ENCODE data around the gene KCNB1. TPM values are rescaled to one million over a fixed set of nuclear protein-coding genes. Genes with fewer than 3 reads are reported as not detected.

Gene KCNB1
- total RNA-seq, 1 donor, result under 0.01 TPM

DNA sequence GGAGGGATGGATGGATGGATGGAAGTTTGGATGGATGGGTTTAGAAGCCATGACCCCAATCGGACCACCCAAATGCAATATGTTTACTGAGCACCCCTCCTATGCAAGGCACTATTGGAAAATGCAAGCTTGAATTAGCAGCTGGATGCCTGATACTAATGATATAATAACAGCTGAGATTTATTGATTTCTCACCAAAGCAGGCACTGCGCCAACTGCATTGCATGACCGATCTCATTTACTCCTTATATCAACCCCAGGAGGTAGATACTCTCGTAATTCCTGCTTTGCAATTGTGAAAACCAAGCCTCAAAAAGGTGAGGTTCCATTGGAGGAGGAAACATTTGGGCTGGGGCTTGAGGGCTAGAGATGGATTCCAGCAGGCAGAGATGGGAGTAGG lies 89.7 kb downstream of the KCNB1 start:
- Histone ChIP-seq H3K4me1 (ENCODE audit: insufficient read depth, low read length) (no peaks in the 10 kb centered on the region), H3K4me3 (ENCODE audit: low read length) (no peak overlapping the region), H3K27me3 (ENCODE audit: insufficient read depth, low read length) (no peaks in the 10 kb centered on the region), H3K9me3 (ENCODE audit: low read depth, low read length) (no peaks in the 10 kb centered on the region)

DNA sequence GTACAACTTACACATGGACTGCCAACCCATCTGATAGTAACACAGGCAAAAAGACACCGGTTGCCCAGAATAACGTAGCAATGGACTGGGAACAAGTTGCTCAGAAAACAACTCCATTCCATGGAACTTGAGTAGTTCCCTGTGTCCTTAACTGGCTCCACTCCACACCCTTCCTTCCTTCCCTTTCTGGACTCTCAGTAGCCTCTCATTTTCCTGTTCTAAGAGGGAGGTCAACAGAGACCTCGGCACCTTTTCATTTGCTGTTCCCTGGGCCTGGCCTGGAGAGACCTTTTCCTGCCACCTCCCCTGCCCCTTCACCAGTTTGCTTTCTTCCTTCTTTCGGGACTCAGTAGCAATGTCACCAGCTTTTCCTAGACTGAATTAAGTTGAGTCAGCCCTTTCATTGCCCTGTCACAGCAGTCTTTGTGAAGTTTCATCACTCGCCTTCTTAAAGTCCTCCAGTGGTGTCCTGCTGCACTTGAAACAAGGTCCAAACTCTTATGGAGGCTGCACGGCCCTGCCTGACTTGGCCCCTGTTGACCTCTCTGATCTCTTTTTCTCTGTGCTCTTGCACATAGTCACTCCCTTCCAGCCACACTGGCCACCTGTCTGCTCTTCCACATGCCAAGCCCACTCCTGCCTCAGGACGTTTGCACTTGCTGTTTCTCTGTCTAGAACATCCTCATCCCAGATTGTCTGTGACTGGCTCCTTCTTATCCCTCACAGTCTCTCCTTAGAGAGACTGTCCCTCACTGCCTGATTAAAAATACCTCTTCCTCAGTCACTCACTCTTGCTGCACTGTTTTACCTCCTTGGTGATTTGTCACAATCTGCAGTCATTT lies 90.8 kb downstream of the KCNB1 start:
- Histone ChIP-seq H3K4me3 (ENCODE audit: low read length) (no peak overlapping the region), H3K4me1 (ENCODE audit: insufficient read depth, low read length) (no peaks in the 10 kb centered on the region), H3K27me3 (ENCODE audit: insufficient read depth, low read length) (no peaks in the 10 kb centered on the region), H3K9me3 (ENCODE audit: low read depth, low read length) (no peaks in the 10 kb centered on the region)

DNA sequence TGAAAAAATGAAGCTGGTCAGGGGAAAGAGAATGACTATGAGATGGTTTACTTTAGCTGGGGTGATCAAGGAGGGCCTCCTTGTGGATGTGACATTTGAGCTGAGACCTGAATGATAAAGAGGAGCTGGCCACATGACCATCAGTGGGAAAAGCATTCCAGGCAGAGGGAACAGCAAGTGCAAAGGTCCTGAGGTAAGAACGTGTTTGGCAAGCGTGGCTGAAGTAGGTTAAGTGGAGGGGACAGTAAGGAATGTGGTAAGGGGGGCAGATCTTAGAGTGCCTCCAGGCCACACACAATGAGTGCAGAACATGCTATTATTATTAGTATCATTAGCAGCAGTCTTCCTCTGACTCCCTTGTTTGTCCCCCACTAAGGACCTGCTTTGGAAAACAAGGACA lies 92.6 kb downstream of the KCNB1 start:
- no peaks in the 10 kb centered on the region for H3K4me1 ChIP-seq (ENCODE audit: insufficient read depth, low read length)
- H3K27me3 ChIP-seq (ENCODE audit: insufficient read depth, low read length), result peaks cover 2% of the 10 kb centered on the region
- no peaks in the 10 kb centered on the region for H3K9me3 ChIP-seq (ENCODE audit: low read depth, low read length)
- H3K4me3 ChIP-seq (ENCODE audit: low read length), result no peak overlapping the region

DNA sequence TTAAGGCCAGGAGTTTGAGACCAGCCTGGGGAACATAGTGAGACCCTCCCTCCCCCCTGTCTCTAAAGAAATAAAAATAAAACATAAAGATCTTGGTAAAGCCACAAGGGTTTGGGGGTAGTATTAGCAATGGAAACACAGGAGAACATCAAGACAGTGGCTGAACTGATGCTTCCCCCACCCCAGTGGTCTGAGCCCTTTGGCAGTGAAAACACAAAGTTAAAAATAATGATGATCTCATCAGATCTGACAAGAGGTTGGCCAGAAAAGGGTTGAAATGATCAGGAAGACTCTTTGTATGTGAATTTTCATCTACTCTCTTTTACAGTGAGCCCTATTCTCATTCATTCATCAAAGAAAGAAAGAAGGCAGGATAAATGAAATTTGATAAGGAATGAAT lies 93.7 kb downstream of the KCNB1 start:
- Histone ChIP-seq H3K4me1 (ENCODE audit: insufficient read depth, low read length) (no peaks in the 10 kb centered on the region), H3K4me3 (ENCODE audit: low read length) (no peak overlapping the region), H3K9me3 (ENCODE audit: low read depth, low read length) (no peaks in the 10 kb centered on the region), H3K27me3 (ENCODE audit: insufficient read depth, low read length) (peaks cover 3% of the 10 kb centered on the region)

DNA sequence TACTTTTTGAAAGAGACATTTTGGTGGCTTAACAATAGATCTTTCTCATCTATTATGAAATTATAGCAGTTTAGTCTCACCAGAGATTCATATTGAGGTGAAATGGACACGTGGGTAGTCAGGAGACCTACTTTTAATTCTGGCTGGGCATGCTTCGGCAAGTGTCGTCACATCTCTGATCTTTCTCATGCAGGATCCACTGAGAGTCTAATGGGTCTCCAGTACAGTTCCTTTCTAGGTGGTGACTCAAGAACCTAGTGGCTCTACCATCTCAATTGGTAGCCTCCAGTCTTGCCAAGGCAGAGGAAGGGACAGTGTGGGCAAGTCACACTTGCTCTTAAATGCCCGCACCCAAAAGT lies 94.9 kb downstream of the KCNB1 start:
- H3K4me1 ChIP-seq (ENCODE audit: insufficient read depth, low read length), result no peaks in the 10 kb centered on the region
- H3K4me3 ChIP-seq (ENCODE audit: low read length), result no peak overlapping the region
- peaks cover 3% of the 10 kb centered on the region for H3K27me3 ChIP-seq (ENCODE audit: insufficient read depth, low read length)
- H3K9me3 ChIP-seq (ENCODE audit: low read depth, low read length), result no peaks in the 10 kb centered on the region

DNA sequence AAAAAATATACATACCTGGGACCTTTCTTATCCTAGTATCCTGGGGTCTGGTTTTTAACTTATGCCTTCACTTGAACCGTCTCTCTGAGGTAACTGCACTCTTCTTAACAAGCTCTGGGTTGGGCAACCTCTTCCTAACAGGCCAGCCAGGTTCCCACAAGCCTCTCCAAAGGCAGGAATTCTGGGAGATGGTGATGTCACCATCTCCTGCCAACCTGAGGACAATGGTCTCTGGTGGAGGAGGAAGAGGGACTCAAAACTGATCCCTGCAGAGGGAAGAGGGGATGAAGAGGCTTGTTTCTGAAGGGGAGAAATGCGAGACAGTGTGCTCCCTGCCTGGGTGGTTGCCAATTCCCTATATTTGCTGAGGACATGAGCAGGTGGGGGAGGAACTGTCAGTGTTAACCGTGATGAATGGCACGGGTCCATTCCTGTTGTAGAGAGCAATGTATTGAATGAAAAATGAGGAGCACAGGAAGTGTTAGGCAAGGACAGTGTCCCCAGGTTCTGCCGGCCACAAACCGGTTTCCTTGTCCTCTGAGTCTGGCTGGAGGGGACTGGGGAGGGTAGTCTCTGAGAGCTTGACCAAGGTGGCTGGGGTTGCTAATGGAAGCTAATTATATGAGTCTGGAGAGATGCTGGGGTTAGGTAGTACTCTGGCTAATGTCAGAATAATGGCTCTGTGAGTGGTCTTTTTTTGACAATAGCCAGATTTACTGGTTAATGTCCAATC lies 95.5 kb downstream of the KCNB1 start:
- no peaks in the 10 kb centered on the region for H3K4me1 ChIP-seq (ENCODE audit: insufficient read depth, low read length)
- peaks cover 3% of the 10 kb centered on the region for H3K27me3 ChIP-seq (ENCODE audit: insufficient read depth, low read length)
- no peaks in the 10 kb centered on the region for H3K9me3 ChIP-seq (ENCODE audit: low read depth, low read length)
- no peak overlapping the region for H3K4me3 ChIP-seq (ENCODE audit: low read length)

DNA sequence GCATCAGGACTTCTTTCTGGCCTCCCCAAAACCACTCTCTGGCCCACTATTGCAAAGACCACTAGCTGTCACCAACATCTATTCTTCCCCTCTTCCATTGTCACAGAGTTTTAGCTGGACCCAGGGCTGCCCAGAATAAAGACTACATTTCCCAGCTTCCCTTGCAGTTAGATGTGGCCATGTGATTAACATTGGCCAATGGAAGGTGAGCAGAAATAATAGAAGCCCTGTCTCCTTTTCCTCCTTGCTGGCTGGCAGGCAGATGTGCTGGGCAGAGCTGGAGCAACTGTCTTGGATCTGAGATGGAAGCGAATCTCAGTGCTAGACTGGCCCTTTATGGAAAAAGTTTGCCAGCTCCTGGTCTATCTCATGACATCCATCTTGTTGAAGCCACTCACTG lies 97.0 kb downstream of the KCNB1 start:
- Histone ChIP-seq H3K27me3 (ENCODE audit: insufficient read depth, low read length) (peaks cover 3% of the 10 kb centered on the region), H3K4me3 (ENCODE audit: low read length) (no peak overlapping the region), H3K9me3 (ENCODE audit: low read depth, low read length) (no peaks in the 10 kb centered on the region), H3K4me1 (ENCODE audit: insufficient read depth, low read length) (no peaks in the 10 kb centered on the region)

DNA sequence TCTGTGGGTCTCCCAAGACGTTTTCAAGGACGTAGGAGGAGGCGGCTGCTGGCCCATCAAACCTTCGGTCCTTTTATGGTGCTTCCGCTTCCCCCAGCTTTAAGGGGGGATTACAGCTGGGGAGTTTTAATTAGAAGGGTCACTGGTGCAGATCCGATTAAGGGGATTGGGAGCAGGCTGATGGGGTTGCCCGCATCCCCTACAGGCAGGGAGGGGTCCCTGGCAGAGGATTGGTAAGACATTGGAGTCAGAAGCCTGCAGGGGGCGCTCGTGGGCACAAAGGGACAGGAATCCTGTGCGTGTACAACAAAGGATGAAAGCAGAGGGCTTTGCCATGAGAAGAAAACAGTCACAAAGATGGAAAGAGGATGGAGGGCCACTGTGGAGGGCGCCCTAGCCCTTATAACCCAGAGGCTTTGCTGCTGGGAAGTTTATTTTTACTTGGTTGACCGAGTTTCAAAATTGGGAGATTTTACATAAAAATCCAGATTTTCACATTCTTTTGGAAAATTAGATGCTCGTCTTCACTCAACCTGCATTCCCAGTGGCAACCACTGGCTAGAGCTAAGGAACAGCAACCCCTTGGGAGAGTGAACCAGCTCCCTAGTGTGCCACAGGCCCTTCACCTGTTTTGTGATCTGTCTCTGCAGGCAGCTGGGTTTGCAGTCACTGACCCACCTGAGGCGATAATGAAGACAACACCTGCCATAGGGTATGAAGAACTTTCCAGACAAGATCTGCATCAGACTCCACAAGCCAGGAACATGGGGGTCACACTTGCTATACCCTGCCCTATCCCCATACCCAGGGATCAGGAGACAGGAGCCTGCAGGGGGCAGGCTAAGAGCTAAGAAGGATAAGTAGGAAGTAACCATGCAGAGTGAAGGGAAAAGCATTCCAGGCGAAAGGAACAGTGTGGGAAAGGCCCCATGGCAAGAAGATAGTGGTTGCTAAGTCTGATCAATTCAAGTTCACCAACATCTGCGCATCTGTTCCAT lies 97.7 kb downstream of the KCNB1 start:
- Histone ChIP-seq H3K4me1 (ENCODE audit: insufficient read depth, low read length) (no peaks in the 10 kb centered on the region), H3K9me3 (ENCODE audit: low read depth, low read length) (no peaks in the 10 kb centered on the region), H3K27me3 (ENCODE audit: insufficient read depth, low read length) (peaks cover 3% of the 10 kb centered on the region), H3K4me3 (ENCODE audit: low read length) (no peak overlapping the region)

DNA sequence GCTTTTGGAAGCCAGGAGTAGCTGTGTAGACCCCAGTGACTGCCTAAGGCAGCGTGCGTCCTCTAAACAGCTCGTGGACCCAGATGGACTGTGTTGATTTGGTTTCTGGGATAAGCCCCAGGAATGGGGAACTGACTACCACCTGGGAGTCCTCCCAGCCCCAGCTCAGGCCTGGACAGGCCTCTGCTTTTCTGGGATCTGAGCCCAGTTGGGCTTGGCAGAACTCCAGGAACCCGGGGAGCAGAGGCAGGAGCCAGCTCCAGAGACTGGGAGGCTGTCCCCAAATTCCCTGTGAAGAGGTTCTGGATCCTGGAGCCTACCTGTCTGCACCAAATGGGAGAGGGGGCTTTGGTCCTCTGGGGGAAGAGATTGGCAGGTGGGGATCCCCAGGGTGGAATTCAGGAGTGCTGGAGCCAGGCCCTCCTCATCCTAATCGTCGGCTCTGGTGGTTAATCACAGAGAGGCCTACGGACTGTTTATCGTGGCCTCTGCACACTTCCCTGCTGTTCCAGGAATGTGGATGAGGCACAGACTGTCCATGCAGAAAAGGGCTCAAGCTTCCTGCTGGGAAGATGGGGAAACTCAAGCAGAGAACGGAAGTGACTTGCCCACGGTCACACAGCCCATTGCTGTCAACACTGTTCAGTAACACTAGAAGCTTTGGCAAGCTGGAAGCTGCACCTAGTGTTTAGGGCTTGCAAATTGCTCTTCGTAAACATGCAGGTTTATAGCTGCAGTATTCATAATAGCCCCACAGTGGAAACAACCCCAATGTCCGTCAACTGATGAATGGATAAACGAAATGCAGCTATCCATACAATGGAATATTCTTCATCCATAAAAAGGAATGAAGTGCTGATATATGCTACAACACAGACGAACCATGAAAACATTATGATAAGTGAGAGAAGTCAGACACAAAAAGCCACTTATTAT lies 100.6 kb downstream of the KCNB1 start:
- no peaks in the 10 kb centered on the region for H3K4me1 ChIP-seq (ENCODE audit: insufficient read depth, low read length)
- no peaks in the 10 kb centered on the region for H3K9me3 ChIP-seq (ENCODE audit: low read depth, low read length)
- H3K4me3 ChIP-seq (ENCODE audit: low read length), result no peak overlapping the region
- H3K27me3 ChIP-seq (ENCODE audit: insufficient read depth, low read length), result peaks cover 3% of the 10 kb centered on the region

DNA sequence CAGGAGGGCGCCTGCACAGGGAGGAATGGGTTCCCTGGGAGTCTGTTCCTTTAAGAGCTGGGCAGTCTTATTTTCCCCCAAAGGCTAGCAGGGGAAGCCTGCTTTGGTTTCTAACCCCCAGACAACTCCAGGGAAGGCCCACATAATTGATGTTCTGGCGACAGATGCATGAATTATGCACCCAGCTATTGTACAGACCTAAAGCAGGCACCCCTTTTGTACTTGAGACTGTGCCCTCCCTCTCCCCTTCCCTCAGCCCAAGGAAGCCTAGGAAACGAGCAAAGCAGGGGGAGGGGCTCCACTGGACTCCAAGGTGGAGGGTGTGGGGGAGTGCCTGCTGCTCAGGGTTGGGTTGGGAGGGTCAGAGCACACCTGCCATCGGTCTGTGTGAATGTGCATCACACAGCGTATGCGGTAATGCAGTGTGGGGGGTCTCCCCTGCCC lies 102.1 kb downstream of the KCNB1 start:
- H3K9me3 ChIP-seq (ENCODE audit: low read depth, low read length), result no peaks in the 10 kb centered on the region
- peaks cover 3% of the 10 kb centered on the region for H3K27me3 ChIP-seq (ENCODE audit: insufficient read depth, low read length)
- no peaks in the 10 kb centered on the region for H3K4me1 ChIP-seq (ENCODE audit: insufficient read depth, low read length)
- H3K4me3 ChIP-seq (ENCODE audit: low read length), result no peak overlapping the region

DNA sequence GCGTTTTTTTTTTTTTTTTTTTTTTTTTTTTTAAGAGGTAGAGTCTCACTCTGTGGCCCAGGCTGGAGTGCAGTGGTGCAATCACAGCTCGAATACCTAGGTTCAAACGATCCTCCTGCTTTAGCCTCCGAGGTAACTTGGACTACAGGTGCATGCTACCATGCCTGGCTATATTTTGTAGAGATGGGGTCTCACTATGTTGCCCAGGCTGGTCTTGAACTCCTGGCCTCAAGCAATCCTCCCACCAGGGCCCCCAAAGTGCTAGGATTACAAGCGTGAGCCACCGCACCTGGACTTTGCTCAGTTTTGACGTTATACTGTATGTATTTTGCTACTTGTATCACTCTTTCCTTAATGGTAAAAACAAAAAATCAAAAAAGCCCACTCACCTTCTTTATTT lies 103.1 kb downstream of the KCNB1 start:
- H3K9me3 ChIP-seq (ENCODE audit: low read depth, low read length), result no peaks in the 10 kb centered on the region
- no peaks in the 10 kb centered on the region for H3K27me3 ChIP-seq (ENCODE audit: insufficient read depth, low read length)
- no peaks in the 10 kb centered on the region for H3K4me1 ChIP-seq (ENCODE audit: insufficient read depth, low read length)
- no peak overlapping the region for H3K4me3 ChIP-seq (ENCODE audit: low read length)

DNA sequence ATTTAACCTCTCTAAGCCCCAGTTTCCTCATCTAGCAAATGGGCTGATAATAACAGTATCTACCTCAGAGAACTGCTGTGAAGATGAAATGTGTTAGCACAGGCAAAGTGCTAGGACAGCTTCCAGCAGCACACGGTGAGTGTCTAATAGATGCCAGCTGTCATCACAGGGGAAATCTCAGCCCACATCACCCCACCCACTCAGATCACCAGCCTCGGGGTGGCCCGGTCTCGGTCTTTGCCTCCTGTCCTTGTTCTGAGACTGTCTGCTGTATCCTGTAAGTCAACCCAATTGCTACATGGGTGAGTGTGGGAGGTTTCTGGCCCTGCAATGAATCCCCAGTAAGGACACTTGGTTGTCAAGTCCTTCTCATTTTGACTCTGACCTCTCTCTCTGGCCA lies 105.1 kb downstream of the KCNB1 start:
- Histone ChIP-seq H3K4me3 (ENCODE audit: low read length) (no peak overlapping the region), H3K27me3 (ENCODE audit: insufficient read depth, low read length) (no peaks in the 10 kb centered on the region), H3K9me3 (ENCODE audit: low read depth, low read length) (no peaks in the 10 kb centered on the region), H3K4me1 (ENCODE audit: insufficient read depth, low read length) (no peaks in the 10 kb centered on the region)

DNA sequence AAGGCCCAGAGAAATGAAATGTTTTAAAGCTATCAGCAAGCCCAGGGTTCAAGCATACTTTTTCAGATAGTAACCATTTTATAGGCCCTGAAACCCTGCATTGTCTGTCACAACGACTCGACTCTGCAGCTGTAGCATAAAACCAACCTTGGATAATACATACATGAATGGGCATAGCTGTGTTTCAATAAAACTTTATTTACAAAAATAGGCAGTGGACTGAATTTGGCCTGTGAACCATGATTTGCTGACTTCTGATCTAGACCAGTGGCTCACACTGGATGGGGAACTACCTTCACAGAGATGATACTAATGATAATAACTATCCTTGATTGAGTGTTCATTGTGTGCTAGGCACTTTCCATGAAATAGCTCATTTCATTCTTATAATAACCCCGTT lies 107.3 kb downstream of the KCNB1 start:
- Histone ChIP-seq H3K4me3 (ENCODE audit: low read length) (no peak overlapping the region), H3K9me3 (ENCODE audit: low read depth, low read length) (no peaks in the 10 kb centered on the region), H3K27me3 (ENCODE audit: insufficient read depth, low read length) (no peaks in the 10 kb centered on the region), H3K4me1 (ENCODE audit: insufficient read depth, low read length) (no peaks in the 10 kb centered on the region)

DNA sequence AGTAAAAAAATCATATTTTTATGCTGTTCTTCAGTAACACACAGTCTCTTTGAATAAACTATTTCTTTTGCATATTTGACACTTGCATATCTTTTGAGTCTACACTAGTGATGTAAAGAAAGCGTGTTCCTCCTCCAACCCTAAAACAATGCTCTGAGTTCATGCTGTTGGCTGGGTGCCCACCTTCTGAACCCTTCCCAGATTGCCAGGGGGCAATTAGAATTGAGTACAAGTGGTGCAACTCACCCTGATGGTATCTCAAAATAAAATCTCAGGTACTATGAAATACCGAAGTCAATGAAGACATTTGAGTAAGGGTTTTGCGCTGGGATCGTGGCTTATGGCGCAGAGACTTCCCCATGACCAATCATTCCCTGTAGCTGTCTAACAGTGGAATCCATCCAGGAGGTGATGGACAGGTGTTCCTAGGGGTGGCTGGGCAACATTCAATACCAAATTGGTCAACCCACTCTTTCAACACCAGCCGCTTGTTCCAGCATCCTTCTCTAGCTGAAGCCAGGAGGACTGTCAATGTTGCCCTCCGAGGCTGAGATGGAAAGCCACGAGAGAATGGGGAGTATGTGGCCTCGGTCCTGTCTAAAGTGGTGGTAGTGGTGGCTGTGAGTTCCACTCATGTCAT lies 110.3 kb downstream of the KCNB1 start:
- H3K4me3 ChIP-seq (ENCODE audit: low read length), result no peak overlapping the region
- no peaks in the 10 kb centered on the region for H3K4me1 ChIP-seq (ENCODE audit: insufficient read depth, low read length)
- no peaks in the 10 kb centered on the region for H3K9me3 ChIP-seq (ENCODE audit: low read depth, low read length)
- H3K27me3 ChIP-seq (ENCODE audit: insufficient read depth, low read length), result no peaks in the 10 kb centered on the region

Data from mononuclear cell (primary cell).